Spleen (tissue), 7 donors: ENCODE data around the gene CCNY.

Source experiments
- CTCF ChIP-seq, 11 experiments: fragments of 200-600 bp in 7 of 11; fragments of 450-650 bp in 4 of 11; sonication (generic) in 4 of 11; IDR thresholded peaks in 8 of 11; conservative IDR thresholded peaks in 3 of 11; 1 replicate in 7 of 11; 2 replicates in 4 of 11; pipeline versions ENCODE4 v1.4.0 to v1.8.0; 2016 to 2021; ENCODE audit warnings: antibody characterized with exemption in 11 of 11, inconsistent platforms in 4 of 11, mild to moderate bottlenecking in 1 of 11
- POLR2AphosphoS5 ChIP-seq, 3 donors: sonication (generic); formaldehyde crosslinking; IDR thresholded peaks; one replicate each; pipeline ENCODE4 v1.5.1; 2017; ENCODE audit warnings: antibody characterized with exemption in 3 of 3
- donor health status: DM: no; HTN: no; CAD: no; lungs with moderate emphysema.
- donor health status: DM: no; HTN: no; CAD: no.
- donor health status: DM: no; HTN: no; CAD: no.

- TF ChIP-seq CTCF (IDR thresholded peaks at IDR 0.05 in 8 of 11, conservative IDR thresholded peaks at IDR 0.05 in 3 of 11): no peak
- no peak for TF ChIP-seq POLR2AphosphoS5 (IDR thresholded peaks at IDR 0.05)
Measured at GRCh38 chr10:35502692-35503091, 166.4 kb downstream of the CCNY start.
